ENCODE results near the gene MAPK7.

The MAPK7 gene

GRCh38 chr17:19381361-19381740 lies 3.1 kb downstream of the MAPK7 start:
- no peak for DNase-seq (ENCODE audit: low read depth in 2 of 2)

GRCh38 chr17:19381741-19382444 lies 3.6 kb downstream of the MAPK7 start:
- DNase-seq (ENCODE audit: low read depth in 2 of 2), result no peak

GRCh38 chr17:19382531-19383444 lies 4.5 kb downstream of the MAPK7 start:
- no peak for DNase-seq (ENCODE audit: low read depth in 2 of 2)

GRCh38 chr17:19383681-19384470 lies 5.6 kb downstream of the MAPK7 start:
- no peak for DNase-seq (ENCODE audit: low read depth in 2 of 2)

GRCh38 chr17:19384723-19385391 lies 6.6 kb downstream of the MAPK7 start:
- DNase-seq (ENCODE audit: low read depth in 2 of 2), result no peak

GRCh38 chr17:19385521-19385983 lies 7.3 kb downstream of the MAPK7 start:
- DNase-seq (ENCODE audit: low read depth in 2 of 2), result no peak

GRCh38 chr17:19386051-19386929 lies 8.0 kb downstream of the MAPK7 start:
- DNase-seq (ENCODE audit: low read depth in 2 of 2), result no peak

- DNase-seq (ENCODE audit: low read depth in 2 of 2), result no peak
Measured at GRCh38 chr17:19386974-19387920, 8.9 kb downstream of the MAPK7 start, which contains the start of gene MFAP4. Gene MFAP4 (minus strand): TSS chr17:19387190. CDS start chr17:19387155, 35 bp downstream.

- no peak for DNase-seq (ENCODE audit: low read depth in 2 of 2)
Measured at GRCh38 chr17:19387921-19388521, 9.7 kb downstream of the MAPK7 start.

GRCh38 chr17:19388791-19389785 lies 10.8 kb downstream of the MAPK7 start:
- no peak for DNase-seq (ENCODE audit: low read depth in 2 of 2)

- DNase-seq (ENCODE audit: low read depth in 2 of 2), result no peak
Measured at GRCh38 chr17:19390951-19391350, 12.7 kb downstream of the MAPK7 start.

- DNase-seq (ENCODE audit: low read depth in 2 of 2), result no peak
Measured at GRCh38 chr17:19391432-19391831, 13.1 kb downstream of the MAPK7 start.

- no peak for DNase-seq (ENCODE audit: low read depth in 2 of 2)
Measured at GRCh38 chr17:19392303-19392702, 14.0 kb downstream of the MAPK7 start.

GRCh38 chr17:19397556-19398041 lies 19.3 kb downstream of the MAPK7 start:
- DNase-seq (ENCODE audit: low read depth in 2 of 2), result no peak

- DNase-seq (ENCODE audit: low read depth in 2 of 2), result no peak
Measured at GRCh38 chr17:19398301-19399181, 20.2 kb downstream of the MAPK7 start.

GRCh38 chr17:19399750-19400450 lies 21.6 kb downstream of the MAPK7 start:
- no peak for DNase-seq (ENCODE audit: low read depth in 2 of 2)
